Gastrocnemius medialis (tissue), 4 donors: ENCODE results near the gene POLN.

ENCODE experiments used
- POLR2A ChIP-seq, 2 donors: fragments of 450-650 bp; IDR thresholded peaks; one replicate each; pipeline ENCODE4 v1.6.1; 2017; ENCODE audit warnings: antibody characterized with exemption in 2 of 2, mild to moderate bottlenecking in 2 of 2, moderate library complexity in 2 of 2
- TF ChIP-seq, protein P1 (sequence below), 5 experiments: fragments of 450-650 bp in 3 of 5; fragments of 200-600 bp in 2 of 5; sonication (generic) in 2 of 5; IDR thresholded peaks in 4 of 5; conservative IDR thresholded peaks in 1 of 5; 1 replicate in 4 of 5; 2 replicates in 1 of 5; pipeline ENCODE4 v1.5.1; 2016 to 2019; ENCODE audit warnings: antibody characterized with exemption in 5 of 5, mild to moderate bottlenecking in 3 of 5, moderate library complexity in 3 of 5

DNA sequence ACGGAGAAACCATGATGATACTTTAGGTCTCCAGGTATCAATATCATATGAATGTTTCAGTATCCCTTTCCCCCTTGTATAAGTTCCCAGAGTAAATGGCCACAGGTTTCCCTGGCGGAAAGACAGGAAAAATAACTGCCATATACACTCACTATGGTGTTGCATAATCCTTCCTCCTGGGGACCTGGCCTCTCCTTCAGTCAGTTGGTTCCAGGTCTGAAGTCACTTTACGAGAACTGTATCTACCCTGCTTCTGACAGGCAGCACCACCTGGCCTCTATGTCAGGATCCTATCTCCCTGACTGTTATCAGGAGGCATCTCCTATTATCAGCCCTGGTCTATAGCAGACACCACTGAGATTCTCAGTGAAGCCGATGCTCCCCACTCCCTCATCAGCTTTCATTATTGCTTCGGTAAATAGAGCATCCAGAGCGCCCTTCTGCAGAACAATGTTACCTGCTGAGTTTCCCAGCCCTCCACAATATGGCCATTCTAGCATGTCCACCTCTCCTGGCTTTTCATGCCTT, 22.6 kb downstream of the POLN start:
- no peak for TF ChIP-seq POLR2A (IDR thresholded peaks at IDR 0.05)
- TF ChIP-seq, protein P1, sequence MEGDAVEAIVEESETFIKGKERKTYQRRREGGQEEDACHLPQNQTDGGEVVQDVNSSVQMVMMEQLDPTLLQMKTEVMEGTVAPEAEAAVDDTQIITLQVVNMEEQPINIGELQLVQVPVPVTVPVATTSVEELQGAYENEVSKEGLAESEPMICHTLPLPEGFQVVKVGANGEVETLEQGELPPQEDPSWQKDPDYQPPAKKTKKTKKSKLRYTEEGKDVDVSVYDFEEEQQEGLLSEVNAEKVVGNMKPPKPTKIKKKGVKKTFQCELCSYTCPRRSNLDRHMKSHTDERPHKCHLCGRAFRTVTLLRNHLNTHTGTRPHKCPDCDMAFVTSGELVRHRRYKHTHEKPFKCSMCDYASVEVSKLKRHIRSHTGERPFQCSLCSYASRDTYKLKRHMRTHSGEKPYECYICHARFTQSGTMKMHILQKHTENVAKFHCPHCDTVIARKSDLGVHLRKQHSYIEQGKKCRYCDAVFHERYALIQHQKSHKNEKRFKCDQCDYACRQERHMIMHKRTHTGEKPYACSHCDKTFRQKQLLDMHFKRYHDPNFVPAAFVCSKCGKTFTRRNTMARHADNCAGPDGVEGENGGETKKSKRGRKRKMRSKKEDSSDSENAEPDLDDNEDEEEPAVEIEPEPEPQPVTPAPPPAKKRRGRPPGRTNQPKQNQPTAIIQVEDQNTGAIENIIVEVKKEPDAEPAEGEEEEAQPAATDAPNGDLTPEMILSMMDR (IDR thresholded peaks at IDR 0.05 in 4 of 5, conservative IDR thresholded peaks at IDR 0.05 in 1 of 5): no peak
